RWPE2 (cell line): ENCODE data around the gene HSPB3.
"Not testable (repeated sequence)": the region's sequence is repeated elsewhere in the genome, so short reads cannot be mapped to it uniquely, and the experiment has no call there.

ENCODE experiments used
- ATAC-seq: fragments of 200-7000 bp; cut with Tn5 transposase; 3 replicates; pipeline ENCODE4 v1.9.1; 2021; ENCODE audit warnings: low read depth
- DNase-seq: peaks from one replicate; pipeline ENCODE4 v3.0.0-alpha.2; 2020; ENCODE audit warnings: low spot score
- H3K27ac ChIP-seq: fragments of 450-650 bp; 2 replicates; pipeline ENCODE4 v1.5.1; 2017; ENCODE audit warnings: mild to moderate bottlenecking; ENCODE audit not compliant: poor library complexity, severe bottlenecking
- H3K27me3 ChIP-seq: fragments of 250-450 bp; sonication (Bioruptor Pico); 2 replicates; pipeline ENCODE4 v1.5.1; 2021; ENCODE audit warnings: mild to moderate bottlenecking, moderate library complexity; ENCODE audit not compliant: insufficient read depth, poor library complexity, severe bottlenecking
- H3K36me3 ChIP-seq: fragments of 250-450 bp; sonication (Bioruptor Pico); 2 replicates; pipeline ENCODE4 v1.5.1; 2020; ENCODE audit warnings: low read depth, mild to moderate bottlenecking, moderate library complexity
- H3K4me1 ChIP-seq: fragments of 250-450 bp; sonication (Bioruptor Pico); 2 replicates; pipeline ENCODE4 v1.5.1; 2021; ENCODE audit warnings: mild to moderate bottlenecking, moderate library complexity; ENCODE audit not compliant: insufficient read depth, poor library complexity, severe bottlenecking
- H3K4me3 ChIP-seq: fragments of 250-450 bp; sonication (Bioruptor Pico); 2 replicates; pipeline ENCODE4 v1.5.1; 2021; ENCODE audit warnings: mild to moderate bottlenecking, moderate library complexity; ENCODE audit not compliant: severe bottlenecking
- H3K9me3 ChIP-seq: fragments of 250-450 bp; sonication (Bioruptor Pico); 2 replicates; pipeline ENCODE4 v1.5.1; 2021; ENCODE audit warnings: mild to moderate bottlenecking, moderate library complexity; ENCODE audit not compliant: severe bottlenecking
- TF ChIP-seq, protein P1 (sequence below): fragments of 450-650 bp; IDR thresholded peaks from one replicate; pipeline ENCODE4 v1.5.1; 2017; ENCODE audit warnings: mild to moderate bottlenecking, moderate library complexity; ENCODE audit not compliant: poor library complexity, severe bottlenecking

HSPB3 gene

DNA sequence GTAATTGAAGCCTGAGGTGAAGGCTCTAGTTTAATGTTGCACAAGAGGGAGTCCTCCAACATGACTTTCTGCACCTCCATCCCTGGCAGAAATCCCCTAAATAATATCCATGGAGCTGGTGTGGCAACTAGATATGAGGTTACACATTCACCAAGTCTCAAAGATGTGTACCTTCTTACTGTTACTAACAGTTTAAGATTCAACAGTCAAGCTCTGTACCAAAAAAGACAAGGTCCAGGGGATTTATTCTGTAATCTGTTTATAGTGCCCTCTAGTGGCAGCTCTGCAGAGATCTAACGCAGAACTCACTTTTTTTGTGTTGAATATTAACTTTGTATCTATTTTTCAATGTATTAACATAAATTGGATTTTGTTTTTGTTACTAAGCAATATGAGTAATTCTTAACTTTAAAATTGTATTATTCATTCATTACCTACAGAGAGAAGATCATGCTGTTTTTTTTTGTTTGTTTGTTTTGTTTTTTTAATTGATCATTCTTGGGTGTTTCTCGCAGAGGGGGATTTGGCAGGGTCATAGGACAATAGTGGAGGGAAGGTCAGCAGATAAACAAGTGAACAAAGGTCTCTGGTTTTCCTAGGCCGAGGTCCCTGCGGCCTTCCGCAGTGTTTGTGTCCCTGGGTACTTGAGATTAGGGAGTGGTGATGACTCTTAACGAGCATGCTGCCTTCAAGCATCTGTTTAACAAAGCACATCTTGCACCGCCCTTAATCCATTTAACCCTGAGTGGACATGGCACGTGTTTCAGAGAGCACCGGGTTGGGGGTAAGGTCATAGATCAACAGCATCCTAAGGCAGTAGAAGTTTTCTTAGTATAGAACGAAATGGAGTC, 35.7 kb upstream of the HSPB3 start:
- ATAC-seq: peak; percentile 33; the same call in 1 of the 3 replicates
- H3K4me1 ChIP-seq: peaks cover 20% of the 10 kb centered on the region
- H3K9me3 ChIP-seq, H3K27me3 ChIP-seq, H3K4me3 ChIP-seq, H3K27ac ChIP-seq, DNase-seq, H3K36me3 ChIP-seq: not testable (repeated sequence)
- TF ChIP-seq, protein P1, sequence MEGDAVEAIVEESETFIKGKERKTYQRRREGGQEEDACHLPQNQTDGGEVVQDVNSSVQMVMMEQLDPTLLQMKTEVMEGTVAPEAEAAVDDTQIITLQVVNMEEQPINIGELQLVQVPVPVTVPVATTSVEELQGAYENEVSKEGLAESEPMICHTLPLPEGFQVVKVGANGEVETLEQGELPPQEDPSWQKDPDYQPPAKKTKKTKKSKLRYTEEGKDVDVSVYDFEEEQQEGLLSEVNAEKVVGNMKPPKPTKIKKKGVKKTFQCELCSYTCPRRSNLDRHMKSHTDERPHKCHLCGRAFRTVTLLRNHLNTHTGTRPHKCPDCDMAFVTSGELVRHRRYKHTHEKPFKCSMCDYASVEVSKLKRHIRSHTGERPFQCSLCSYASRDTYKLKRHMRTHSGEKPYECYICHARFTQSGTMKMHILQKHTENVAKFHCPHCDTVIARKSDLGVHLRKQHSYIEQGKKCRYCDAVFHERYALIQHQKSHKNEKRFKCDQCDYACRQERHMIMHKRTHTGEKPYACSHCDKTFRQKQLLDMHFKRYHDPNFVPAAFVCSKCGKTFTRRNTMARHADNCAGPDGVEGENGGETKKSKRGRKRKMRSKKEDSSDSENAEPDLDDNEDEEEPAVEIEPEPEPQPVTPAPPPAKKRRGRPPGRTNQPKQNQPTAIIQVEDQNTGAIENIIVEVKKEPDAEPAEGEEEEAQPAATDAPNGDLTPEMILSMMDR: peak; percentile 94

DNA sequence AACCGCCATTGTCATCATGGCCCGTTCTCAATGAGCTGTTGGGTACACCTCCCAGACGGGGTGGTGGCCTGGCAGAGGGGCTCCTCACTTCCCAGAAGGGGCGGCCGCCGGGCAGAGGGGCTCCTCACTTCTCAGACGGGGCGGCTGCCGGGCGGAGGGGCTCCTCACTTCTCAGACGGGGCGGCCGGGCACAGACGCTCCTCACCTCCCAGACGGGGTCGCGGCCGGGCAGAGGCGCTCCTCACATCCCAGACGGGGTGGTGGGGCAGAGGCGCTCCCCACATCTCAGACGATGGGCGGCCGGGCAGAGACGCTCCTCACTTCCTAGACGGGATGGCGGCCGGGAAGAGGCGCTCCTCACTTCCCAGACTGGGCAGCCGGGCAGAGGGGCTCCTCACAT, 35.0 kb upstream of the HSPB3 start:
- H3K9me3 ChIP-seq, H3K36me3 ChIP-seq, DNase-seq, H3K27me3 ChIP-seq, ATAC-seq, H3K4me3 ChIP-seq, H3K27ac ChIP-seq: not testable (repeated sequence)
- H3K4me1 ChIP-seq: peaks cover 13% of the 10 kb centered on the region

DNA sequence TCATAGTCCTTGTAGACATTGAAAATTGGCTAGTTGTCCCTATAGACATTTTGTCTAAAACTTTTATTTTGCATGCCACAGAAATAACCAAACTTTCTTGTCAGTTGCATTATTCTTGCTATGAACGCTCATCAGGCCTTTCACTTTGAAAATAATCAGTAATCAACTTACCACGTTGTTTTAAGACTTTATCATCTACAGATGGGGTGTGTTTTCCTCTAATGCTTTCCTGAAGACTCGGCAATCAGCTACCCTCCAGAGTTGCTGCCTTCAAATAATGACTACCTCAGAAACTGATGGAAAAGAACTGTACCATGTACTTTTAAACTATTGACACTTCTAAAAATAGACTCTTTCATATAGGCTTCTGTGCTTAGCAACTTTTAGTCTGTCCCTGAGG, 33.5 kb upstream of the HSPB3 start:
- DNase-seq: no peak
- Histone ChIP-seq H3K4me1 (no peaks in the 10 kb centered on the region), H3K27me3 (no peaks in the 10 kb centered on the region), H3K36me3 (no peaks in the 10 kb centered on the region), H3K27ac (no peak overlapping the region), H3K9me3 (no peaks in the 10 kb centered on the region), H3K4me3 (no peak overlapping the region)
- no peak for ATAC-seq
- TF ChIP-seq, protein P1: no peak

DNA sequence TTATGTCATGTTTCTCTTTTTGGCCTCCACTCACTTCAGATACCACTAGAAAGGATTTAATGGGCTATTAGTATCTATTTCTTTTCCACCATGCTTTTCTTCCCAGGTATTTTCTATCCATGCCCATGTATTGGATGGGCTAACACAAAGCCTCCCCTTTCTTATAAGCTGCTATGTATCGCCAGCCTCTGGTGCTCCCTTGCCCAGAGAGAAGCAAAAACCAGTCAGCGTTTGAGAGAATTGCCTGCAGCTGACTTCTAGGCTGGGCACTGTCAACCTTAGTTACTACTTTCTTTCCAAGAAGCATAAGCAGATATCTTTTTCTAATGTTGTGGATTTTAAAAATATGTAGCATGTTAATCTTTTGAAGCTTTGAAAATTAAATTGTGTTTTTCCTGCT, 30.2 kb upstream of the HSPB3 start:
- DNase-seq (no peak), ATAC-seq (no peak)
- no peaks in the 10 kb centered on the region for H3K27me3 ChIP-seq
- H3K9me3 ChIP-seq: no peaks in the 10 kb centered on the region
- H3K4me1 ChIP-seq: no peaks in the 10 kb centered on the region
- H3K4me3 ChIP-seq: no peak overlapping the region
- H3K36me3 ChIP-seq: no peaks in the 10 kb centered on the region
- TF ChIP-seq, protein P1: no peak
- H3K27ac ChIP-seq: no peak overlapping the region

DNA sequence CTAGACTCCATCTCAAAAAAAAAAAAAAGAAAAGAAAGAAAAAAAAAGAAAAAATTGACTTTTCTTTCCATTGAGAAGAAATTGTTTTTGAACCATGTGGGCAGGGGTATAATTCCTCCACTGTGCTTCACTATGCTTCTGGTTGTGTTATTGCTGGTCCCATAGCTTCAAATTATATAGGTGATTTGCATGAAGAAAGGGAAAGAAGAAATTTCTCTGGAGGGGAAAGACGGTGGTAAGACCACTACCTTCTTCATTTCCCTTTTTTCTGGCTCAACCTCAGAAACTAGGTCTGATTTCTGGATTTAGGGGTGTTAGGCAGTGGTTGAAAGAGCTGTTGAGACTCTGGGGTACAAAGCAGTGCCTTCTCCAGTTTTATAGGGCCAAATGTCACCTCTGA, 29.3 kb upstream of the HSPB3 start:
- no peak for ATAC-seq
- no peaks in the 10 kb centered on the region for H3K27me3 ChIP-seq
- no peak overlapping the region for H3K4me3 ChIP-seq
- no peaks in the 10 kb centered on the region for H3K4me1 ChIP-seq
- no peaks in the 10 kb centered on the region for H3K9me3 ChIP-seq
- no peak overlapping the region for H3K27ac ChIP-seq
- TF ChIP-seq, protein P1: no peak
- no peak for DNase-seq
- H3K36me3 ChIP-seq: no peaks in the 10 kb centered on the region

DNA sequence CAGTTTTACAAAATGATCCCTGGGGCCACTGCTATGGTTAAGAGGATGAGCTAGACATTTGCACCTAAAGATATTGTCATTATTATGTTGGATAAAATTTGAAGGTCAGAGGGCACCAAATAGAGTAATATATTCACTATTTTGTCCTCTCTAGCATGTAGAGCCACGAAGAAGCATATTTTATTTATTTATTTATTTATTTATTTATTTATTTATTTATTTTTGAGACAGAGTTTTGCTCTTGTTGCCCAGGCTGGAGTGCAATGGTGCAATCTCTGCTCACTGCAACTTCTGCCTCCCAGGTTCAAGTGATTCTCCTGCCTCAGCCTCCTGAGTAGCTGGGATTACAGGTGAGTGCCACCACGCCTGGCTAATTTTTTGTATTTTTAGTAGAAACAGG, 20.8 kb upstream of the HSPB3 start:
- not testable (repeated sequence) for H3K36me3 ChIP-seq, DNase-seq, H3K4me3 ChIP-seq, H3K4me1 ChIP-seq, ATAC-seq, H3K27me3 ChIP-seq, H3K9me3 ChIP-seq, H3K27ac ChIP-seq
